Glutamatergic neuron (in vitro differentiated cells): ENCODE measurements around the gene SCAP. TPM values are rescaled to one million over a fixed set of nuclear protein-coding genes. Genes with fewer than 3 reads are reported as not detected.
"Not testable (repeated sequence)": the region's sequence is repeated elsewhere in the genome, so short reads cannot be mapped to it uniquely, and the experiment has no call there.

ENCODE experiments used
- DNase-seq: peaks from one replicate; pipeline ENCODE4 v3.0.0; 2022
- H3K27ac Mint-ChIP-seq: one replicate; pipeline ENCODE4 v1.8.0; 2020; ENCODE audit warnings: mild to moderate bottlenecking, mixed read lengths, inconsistent platforms; ENCODE audit not compliant: unreplicated experiment
- H3K27me3 Mint-ChIP-seq: one replicate; pipeline ENCODE4 v1.8.0; 2020; ENCODE audit warnings: mild to moderate bottlenecking, moderate library complexity, mixed read lengths, inconsistent platforms; ENCODE audit not compliant: unreplicated experiment
- H3K36me3 Mint-ChIP-seq: one replicate; pipeline ENCODE4 v1.8.0; 2020; ENCODE audit warnings: mild to moderate bottlenecking, mixed read lengths, inconsistent platforms; ENCODE audit not compliant: unreplicated experiment
- H3K4me1 Mint-ChIP-seq: one replicate; pipeline ENCODE4 v1.8.0; 2020; ENCODE audit warnings: mild to moderate bottlenecking, low read depth, mixed read lengths, inconsistent platforms; ENCODE audit not compliant: unreplicated experiment
- H3K4me3 Mint-ChIP-seq: one replicate; pipeline ENCODE4 v1.8.0; 2020; ENCODE audit warnings: mild to moderate bottlenecking, mixed read lengths, inconsistent platforms; ENCODE audit not compliant: unreplicated experiment
- H3K9me3 Mint-ChIP-seq: one replicate; pipeline ENCODE4 v1.8.0; 2020; ENCODE audit warnings: mild to moderate bottlenecking, moderate library complexity, mixed read lengths, inconsistent platforms; ENCODE audit not compliant: unreplicated experiment
- CTCF ChIP-seq: fragments of 200-600 bp; sonication (generic); IDR thresholded peaks from one replicate; pipeline ENCODE4 v1.5.0; 2021; ENCODE audit not compliant: partially characterized antibody, unreplicated experiment
- total RNA-seq: library from RNA; stranded (reverse); fragmentation: NEBNext Ultra II Directional; extraction: Animal tissue kit (Norgen Biotek cat#: 25700); gene quantifications from one replicate; pipeline ENCODE4 v1.2.1, GENCODE V29; 2021; ENCODE audit not compliant: unreplicated experiment

Gene SCAP
- total RNA-seq, 1 donor from 2014 or later, result 82.7 TPM

GRCh38 chr3:47512416-47513124, 36.8 kb upstream of the SCAP start:
- peak overlapping the region; percentile 94 for H3K4me3 Mint-ChIP-seq
- peaks cover 3% of the 10 kb centered on the region for H3K9me3 Mint-ChIP-seq
- H3K4me1 Mint-ChIP-seq, result no peaks in the 10 kb centered on the region
- no peak for TF ChIP-seq CTCF
- peak; percentile 24 for DNase-seq
- H3K27ac Mint-ChIP-seq, result peak overlapping the region; percentile 90
- H3K27me3 Mint-ChIP-seq, result peaks cover 13% of the 10 kb centered on the region
- no peaks in the 10 kb centered on the region for H3K36me3 Mint-ChIP-seq

- DNase-seq, H3K9me3 Mint-ChIP-seq, H3K27me3 Mint-ChIP-seq, H3K4me1 Mint-ChIP-seq, H3K27ac Mint-ChIP-seq, H3K4me3 Mint-ChIP-seq, H3K36me3 Mint-ChIP-seq: not testable (repeated sequence)
These were observed 29.5 kb upstream of the SCAP start for GRCh38 chr3:47505267-47505666.

- Mint-ChIP-seq H3K36me3 (no peaks in the 10 kb centered on the region), H3K9me3 (no peaks in the 10 kb centered on the region), H3K27me3 (no peaks in the 10 kb centered on the region), H3K4me3 (no peak overlapping the region), H3K4me1 (no peaks in the 10 kb centered on the region), H3K27ac (no peak overlapping the region)
- no peak for TF ChIP-seq CTCF
- no peak for DNase-seq
These were observed 28.4 kb upstream of the SCAP start for GRCh38 chr3:47504113-47504512.

- Mint-ChIP-seq H3K4me3 (no peak overlapping the region), H3K36me3 (no peaks in the 10 kb centered on the region), H3K27ac (no peak overlapping the region), H3K4me1 (no peaks in the 10 kb centered on the region), H3K9me3 (no peaks in the 10 kb centered on the region), H3K27me3 (peaks cover 8% of the 10 kb centered on the region)
- no peak for TF ChIP-seq CTCF
- DNase-seq, result no peak
These were observed 27.3 kb upstream of the SCAP start for GRCh38 chr3:47503033-47503432.

GRCh38 chr3:47496892-47497291, 21.2 kb upstream of the SCAP start:
- Mint-ChIP-seq H3K36me3 (no peaks in the 10 kb centered on the region), H3K4me3 (no peak overlapping the region), H3K9me3 (no peaks in the 10 kb centered on the region), H3K4me1 (no peaks in the 10 kb centered on the region), H3K27ac (peak overlapping the region; percentile 55), H3K27me3 (peaks cover 8% of the 10 kb centered on the region)
- no peak for DNase-seq
- TF ChIP-seq CTCF, result no peak
